Type B pancreatic cell (in vitro differentiated cells): ENCODE results near the gene KCNT2. TPM values are rescaled to one million over a fixed set of nuclear protein-coding genes. Genes with fewer than 3 reads are reported as not detected.
A peak's percentile ranks its signal among the peaks of the same experiment; 100 is the strongest.

ENCODE experiments used
- DNase-seq: peaks from one replicate; pipeline ENCODE4 v3.0.0; 2021; ENCODE audit warnings: mixed read lengths; ENCODE audit not compliant: unreplicated experiment; ENCODE audit errors: extremely low spot score
- H3K27ac Mint-ChIP-seq: 2 replicates; pipeline ENCODE4 v1.8.0; 2021; ENCODE audit warnings: mild to moderate bottlenecking, mixed read lengths
- H3K27me3 Mint-ChIP-seq: 2 replicates; pipeline ENCODE4 v1.8.0; 2021; ENCODE audit warnings: mixed read lengths
- H3K36me3 Mint-ChIP-seq: 2 replicates; pipeline ENCODE4 v1.8.0; 2021; ENCODE audit warnings: mixed read lengths
- H3K4me1 Mint-ChIP-seq: one replicate; pipeline ENCODE4 v1.8.0; 2021; ENCODE audit warnings: mixed read lengths; ENCODE audit not compliant: unreplicated experiment
- H3K4me3 Mint-ChIP-seq: 2 replicates; pipeline ENCODE4 v1.8.0; 2021; ENCODE audit warnings: mild to moderate bottlenecking, mixed read lengths
- H3K9me3 Mint-ChIP-seq: 2 replicates; pipeline ENCODE4 v1.8.0; 2021; ENCODE audit warnings: mixed read lengths
- CTCF ChIP-seq: fragments of 200-600 bp; sonication (generic); conservative IDR thresholded peaks from 2 replicates; pipeline ENCODE4 v1.5.0; 2021; ENCODE audit warnings: antibody characterized with exemption, mild to moderate bottlenecking
- total RNA-seq: library from RNA; stranded (reverse); gene quantifications from 2 replicates; pipeline ENCODE4 v1.2.1, GENCODE V29; 2021; ENCODE audit warnings: low replicate concordance

The KCNT2 gene
- total RNA-seq, 1 donor from 2014 or later, result 10.9 TPM

GRCh38 chr1:196409586-196409985, 198.7 kb downstream of the KCNT2 start:
- H3K27me3 Mint-ChIP-seq, result no peaks in the 10 kb centered on the region
- peaks cover 13% of the 10 kb centered on the region for H3K4me1 Mint-ChIP-seq
- H3K36me3 Mint-ChIP-seq, result no peaks in the 10 kb centered on the region
- no peak overlapping the region for H3K27ac Mint-ChIP-seq
- no peaks in the 10 kb centered on the region for H3K9me3 Mint-ChIP-seq
- no peak for DNase-seq
- no peak overlapping the region for H3K4me3 Mint-ChIP-seq
- TF ChIP-seq CTCF, result no peak

- H3K27ac Mint-ChIP-seq, result peak overlapping the region; percentile 52
- no peak for TF ChIP-seq CTCF
- H3K4me3 Mint-ChIP-seq, result peak overlapping the region; percentile 16
- H3K9me3 Mint-ChIP-seq, result no peaks in the 10 kb centered on the region
- no peak for DNase-seq
- no peaks in the 10 kb centered on the region for H3K27me3 Mint-ChIP-seq
- peaks cover 13% of the 10 kb centered on the region for H3K4me1 Mint-ChIP-seq
- no peaks in the 10 kb centered on the region for H3K36me3 Mint-ChIP-seq
These were observed 200.7 kb downstream of the KCNT2 start for GRCh38 chr1:196407358-196408051.

- no peak overlapping the region for H3K4me3 Mint-ChIP-seq
- no peak for DNase-seq
- H3K4me1 Mint-ChIP-seq, result peaks cover 16% of the 10 kb centered on the region
- no peak for TF ChIP-seq CTCF
- H3K27me3 Mint-ChIP-seq, result no peaks in the 10 kb centered on the region
- no peak overlapping the region for H3K27ac Mint-ChIP-seq
- no peaks in the 10 kb centered on the region for H3K36me3 Mint-ChIP-seq
- H3K9me3 Mint-ChIP-seq, result no peaks in the 10 kb centered on the region
These were observed 202.4 kb downstream of the KCNT2 start for GRCh38 chr1:196405839-196406238.

- Mint-ChIP-seq H3K27ac (no peak overlapping the region), H3K27me3 (no peaks in the 10 kb centered on the region), H3K4me1 (peaks cover 21% of the 10 kb centered on the region), H3K36me3 (no peaks in the 10 kb centered on the region), H3K9me3 (no peaks in the 10 kb centered on the region), H3K4me3 (no peak overlapping the region)
- TF ChIP-seq CTCF, result no peak
- no peak for DNase-seq
These were observed 204.2 kb downstream of the KCNT2 start for GRCh38 chr1:196403803-196404690.

DNA sequence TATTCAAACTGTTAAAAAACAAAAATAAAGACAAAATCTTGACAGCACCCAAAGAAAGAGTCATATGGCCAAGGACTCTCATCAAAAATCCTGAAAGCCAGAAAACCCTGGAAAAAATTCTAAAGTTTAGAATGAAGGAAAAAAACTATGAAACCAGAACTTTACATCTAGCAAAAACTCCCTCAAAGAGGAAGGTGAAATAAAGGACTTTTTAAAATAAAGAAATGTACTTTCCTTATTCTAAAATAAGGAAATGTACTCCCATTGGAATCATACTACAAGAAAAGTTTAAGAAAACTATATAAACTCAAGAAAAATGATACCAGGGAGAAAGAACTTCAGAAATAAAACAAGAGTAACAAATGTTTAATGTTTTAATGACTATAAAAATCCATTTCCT, 206.3 kb downstream of the KCNT2 start:
- no peak for TF ChIP-seq CTCF
- Mint-ChIP-seq H3K36me3 (no peaks in the 10 kb centered on the region), H3K27ac (no peak overlapping the region), H3K27me3 (no peaks in the 10 kb centered on the region), H3K4me1 (peaks cover 13% of the 10 kb centered on the region), H3K4me3 (no peak overlapping the region), H3K9me3 (no peaks in the 10 kb centered on the region)
- no peak for DNase-seq
